ENCODE measurements around the gene ZNF326.
"Not testable (repeated sequence)": the region's sequence is repeated elsewhere in the genome, so short reads cannot be mapped to it uniquely, and the experiment has no call there.

The ZNF326 gene

DNA sequence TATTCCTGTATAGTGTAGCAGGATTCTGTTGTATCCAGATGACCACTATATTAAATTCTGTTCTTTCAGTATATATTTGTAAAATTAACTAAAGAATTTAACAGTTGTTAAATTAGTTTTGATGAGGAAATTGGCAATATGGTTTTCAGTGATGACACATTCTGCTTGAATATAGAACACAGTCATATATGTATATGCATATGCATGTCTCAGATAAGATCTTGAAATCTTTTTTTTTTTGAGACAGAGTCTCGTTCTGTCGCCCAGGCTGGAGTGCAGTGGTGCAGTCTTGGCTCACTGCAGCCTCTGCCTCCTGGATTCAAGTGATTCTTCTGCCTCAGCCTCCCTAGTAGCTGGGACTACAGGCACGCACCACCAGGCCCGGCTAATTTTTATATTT, 2.2 kb downstream of the ZNF326 start:
- DNase-seq = not testable (repeated sequence)

DNA sequence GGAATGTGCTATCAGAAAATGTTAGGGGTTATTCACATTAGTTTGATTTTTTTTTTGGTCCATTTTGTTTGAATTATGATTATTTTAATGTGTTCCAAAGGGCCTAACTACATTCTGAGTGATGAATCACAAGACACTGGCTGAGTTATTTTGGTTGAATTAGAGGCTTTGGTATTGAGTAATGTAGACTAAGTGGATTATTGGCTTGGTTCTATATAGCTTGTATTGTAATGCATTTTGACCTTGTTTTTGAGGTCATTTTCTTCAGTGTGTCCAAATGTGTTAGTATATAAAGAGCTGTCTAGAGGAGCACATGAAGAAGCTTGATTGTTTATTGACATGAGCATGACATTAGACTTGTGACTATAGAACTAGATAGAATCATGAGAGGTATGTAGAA, 3.4 kb downstream of the ZNF326 start:
- no peak for DNase-seq

DNA sequence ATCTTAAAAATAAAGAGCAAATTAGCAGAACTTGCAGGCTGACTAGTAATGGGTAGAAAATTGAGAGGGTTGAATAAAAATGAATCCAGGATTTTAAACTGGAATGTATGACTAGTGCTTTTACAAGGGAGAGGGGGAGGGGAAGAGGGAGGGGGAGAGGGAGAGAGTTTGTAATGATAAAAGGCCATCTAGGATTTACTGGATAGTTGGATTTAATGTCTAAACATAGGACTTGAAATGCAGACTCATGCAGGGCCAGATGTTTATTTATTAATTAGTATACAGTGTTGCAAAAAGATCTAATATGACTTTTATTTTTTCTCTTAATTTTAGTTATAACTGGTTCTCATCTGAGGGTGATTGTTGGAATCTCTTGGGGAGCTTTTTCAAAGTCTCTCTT, 4.3 kb downstream of the ZNF326 start:
- DNase-seq = no peak

GRCh38 chr1:89999628-90000027, 4.7 kb downstream of the ZNF326 start:
- no peak for DNase-seq

- peak; percentile 10 to 41 for DNase-seq
Observed at GRCh38 chr1:90000934-90001676, 6.2 kb downstream of the ZNF326 start.

GRCh38 chr1:90007979-90008404, 13.1 kb downstream of the ZNF326 start:
- DNase-seq = no peak

GRCh38 chr1:90012300-90012699, 17.4 kb downstream of the ZNF326 start:
- no peak for DNase-seq

DNA sequence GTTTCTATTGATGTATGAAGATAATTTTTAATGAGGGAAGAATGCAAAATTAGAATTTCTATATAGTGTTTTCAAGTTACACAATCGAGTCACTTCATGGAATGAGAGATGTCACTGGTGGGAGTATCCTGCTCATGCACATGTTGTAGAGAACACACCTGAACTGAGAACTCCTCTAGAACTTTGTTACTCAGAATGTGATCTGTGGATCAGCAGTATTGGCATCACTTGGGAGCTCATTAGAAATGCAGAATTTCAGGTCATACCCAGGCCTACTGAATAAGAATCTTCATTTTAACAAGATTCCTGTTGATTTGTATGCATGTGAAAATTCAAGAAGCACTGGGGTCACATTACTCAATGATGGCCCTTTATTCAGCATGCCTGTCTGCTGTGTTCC, 28.8 kb downstream of the ZNF326 start:
- no peak for DNase-seq

DNA sequence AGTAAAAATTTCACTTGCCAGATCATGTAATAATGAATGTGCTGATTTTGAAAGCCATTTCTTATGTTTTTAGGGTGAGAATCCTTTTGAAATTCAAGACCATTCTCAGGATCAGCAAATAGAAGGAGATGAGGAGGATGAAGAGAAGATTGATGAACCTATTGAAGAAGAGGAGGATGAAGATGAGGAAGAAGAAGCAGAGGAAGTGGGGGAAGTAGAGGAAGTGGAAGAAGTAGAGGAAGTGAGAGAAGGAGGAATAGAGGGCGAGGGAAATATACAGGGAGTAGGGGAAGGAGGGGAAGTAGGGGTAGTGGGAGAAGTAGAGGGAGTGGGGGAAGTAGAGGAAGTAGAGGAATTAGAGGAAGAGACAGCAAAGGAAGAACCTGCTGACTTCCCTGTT, 32.4 kb downstream of the ZNF326 start:
- DNase-seq = no peak

DNA sequence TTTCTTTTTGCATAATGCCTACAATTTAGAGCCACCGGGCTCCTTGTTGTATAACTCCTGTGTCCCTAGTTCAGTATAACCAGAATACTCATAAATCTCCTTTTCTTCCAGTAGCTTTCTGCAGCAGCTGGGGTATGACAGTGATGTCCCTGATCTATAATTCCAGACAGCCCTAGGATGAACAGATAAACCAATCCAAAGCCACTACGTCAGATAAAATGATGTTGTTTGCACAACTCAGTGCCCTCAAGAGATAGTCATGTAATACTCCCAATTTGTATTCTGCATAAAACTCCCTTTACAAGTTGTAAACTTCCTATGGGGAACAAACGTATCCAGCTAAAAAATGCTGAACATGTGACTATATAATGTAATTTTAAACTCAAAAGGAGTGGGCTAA, 44.7 kb downstream of the ZNF326 start:
- peak in 1 of 2 experiments; percentile 36 for DNase-seq

DNA sequence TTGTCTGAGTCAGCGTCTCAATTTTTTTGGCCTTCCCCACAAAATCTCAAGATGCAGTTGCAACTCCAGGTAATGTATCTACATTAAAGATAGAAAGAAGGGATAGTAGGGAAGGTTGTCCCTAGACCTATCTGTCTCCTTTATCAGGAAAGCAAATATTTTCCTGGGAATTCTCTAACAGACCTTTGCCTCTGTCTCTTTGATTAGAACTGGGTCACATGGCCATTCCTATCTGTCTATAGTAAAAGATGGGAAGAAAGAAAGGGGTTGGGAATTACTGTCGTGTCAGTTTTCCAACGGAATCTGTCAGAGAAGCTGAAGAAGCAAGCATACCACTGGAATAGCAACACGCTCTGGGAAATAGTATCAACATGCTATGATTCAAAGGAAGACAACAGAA, 48.7 kb downstream of the ZNF326 start:
- no peak for DNase-seq

- no peak for DNase-seq
Observed at GRCh38 chr1:90044346-90044745, 49.4 kb downstream of the ZNF326 start.

DNA sequence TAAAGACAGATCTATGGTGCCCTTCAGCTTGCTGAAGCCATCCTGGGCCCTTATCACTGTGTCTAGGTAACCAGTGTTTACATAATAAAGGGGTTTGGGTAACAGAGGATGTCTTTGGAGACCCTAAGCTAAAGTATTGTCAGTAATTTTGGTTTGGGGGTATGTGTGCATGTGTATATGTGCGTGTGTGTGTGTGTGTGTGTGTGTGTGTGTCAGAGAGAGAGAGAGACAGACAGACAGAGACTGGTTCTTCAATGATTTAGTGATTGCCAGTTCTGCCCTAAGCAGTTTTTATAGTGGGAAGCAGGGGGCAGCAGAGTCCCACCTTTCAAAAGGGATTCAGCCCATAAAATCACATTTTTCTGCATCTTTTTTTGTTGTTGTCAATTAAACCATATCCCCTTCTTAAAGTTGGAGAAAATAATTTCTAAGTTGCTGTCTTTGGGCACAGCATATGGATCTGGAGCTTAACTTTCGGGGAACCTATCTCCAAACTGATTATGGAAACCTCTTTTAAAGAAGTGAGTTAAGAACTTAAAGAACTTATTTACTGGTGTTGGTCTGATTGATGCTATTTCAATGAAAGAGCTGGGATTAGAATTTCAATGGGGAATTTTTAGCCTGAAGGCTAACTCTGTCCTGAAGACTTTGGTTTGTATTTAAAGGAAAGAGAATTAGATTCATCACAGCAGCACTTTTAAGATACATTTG, 51.1 kb downstream of the ZNF326 start:
- DNase-seq = peak in 1 of 2 experiments; percentile 9

DNA sequence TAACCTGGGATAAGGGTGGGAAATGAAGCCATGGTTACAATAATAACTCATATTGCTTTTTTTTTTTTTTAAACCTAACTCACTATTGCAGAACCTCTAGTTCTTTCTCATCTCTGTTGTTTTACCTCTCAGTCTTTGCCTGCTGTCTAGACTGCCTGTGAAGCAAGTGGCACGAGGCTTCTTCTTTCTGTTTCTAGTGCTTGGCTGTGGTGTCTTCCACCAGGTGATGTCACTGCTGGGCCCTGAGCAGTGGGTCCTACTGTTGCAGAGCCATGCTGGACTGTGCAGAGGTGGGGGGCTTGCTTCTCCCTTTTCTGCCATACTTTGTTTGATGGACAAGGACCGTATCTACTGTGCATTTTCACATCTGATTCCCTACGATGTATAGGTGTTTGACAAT, 51.7 kb downstream of the ZNF326 start:
- no peak for DNase-seq

GRCh38 chr1:90048043-90048442, 53.1 kb downstream of the ZNF326 start:
- no peak for DNase-seq

DNA sequence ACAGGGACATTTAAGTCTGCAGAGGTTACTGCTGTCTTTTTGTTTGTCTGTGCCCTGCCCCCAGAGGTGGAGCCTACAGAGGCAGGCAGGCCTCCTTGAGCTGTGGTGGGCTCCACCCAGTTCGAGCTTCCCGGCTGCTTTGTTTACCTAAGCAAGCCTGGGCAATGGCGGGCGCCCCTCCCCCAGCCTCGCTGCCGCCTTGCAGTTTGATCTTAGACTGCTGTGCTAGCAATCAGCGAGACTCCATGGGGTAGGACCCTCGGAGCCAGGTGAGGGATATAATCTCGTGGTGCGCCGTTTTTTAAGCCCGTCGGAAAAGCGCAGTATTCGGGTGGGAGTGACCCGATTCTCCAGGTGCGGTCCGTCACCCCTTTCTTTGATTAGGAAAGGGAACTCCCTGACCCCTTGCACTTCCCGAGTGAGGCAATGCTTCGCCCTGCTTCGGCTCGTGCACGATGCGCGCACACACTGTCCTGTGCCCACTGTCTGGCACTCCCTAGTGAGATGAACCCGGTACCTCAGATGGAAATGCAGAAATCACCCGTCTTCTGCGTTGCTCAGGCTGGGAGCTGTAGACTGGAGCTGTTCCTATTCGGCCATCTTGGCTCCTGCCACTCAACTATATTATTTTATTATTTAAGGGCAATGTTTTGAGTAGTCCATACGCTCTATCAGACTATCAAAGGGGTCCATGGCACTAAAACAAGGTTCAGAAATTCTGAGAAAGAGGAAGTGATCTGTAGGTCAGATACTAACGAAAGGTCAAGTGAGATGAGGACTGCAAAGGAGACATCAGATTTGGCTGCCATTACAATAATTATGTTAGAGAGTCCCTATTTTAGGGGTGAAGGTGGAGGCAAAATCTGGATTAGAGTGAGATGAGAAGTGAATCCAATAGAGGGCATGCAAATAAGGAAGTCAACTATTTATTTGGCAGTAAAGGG, 68.1 kb downstream of the ZNF326 start:
- not testable (repeated sequence) for DNase-seq

GRCh38 chr1:90064109-90064508, 69.2 kb downstream of the ZNF326 start:
- not testable (repeated sequence) for DNase-seq

GRCh38 chr1:90067194-90067931, 72.5 kb downstream of the ZNF326 start:
- no peak for DNase-seq

- no peak for DNase-seq
Observed at GRCh38 chr1:90068611-90069280, 73.8 kb downstream of the ZNF326 start.

DNA sequence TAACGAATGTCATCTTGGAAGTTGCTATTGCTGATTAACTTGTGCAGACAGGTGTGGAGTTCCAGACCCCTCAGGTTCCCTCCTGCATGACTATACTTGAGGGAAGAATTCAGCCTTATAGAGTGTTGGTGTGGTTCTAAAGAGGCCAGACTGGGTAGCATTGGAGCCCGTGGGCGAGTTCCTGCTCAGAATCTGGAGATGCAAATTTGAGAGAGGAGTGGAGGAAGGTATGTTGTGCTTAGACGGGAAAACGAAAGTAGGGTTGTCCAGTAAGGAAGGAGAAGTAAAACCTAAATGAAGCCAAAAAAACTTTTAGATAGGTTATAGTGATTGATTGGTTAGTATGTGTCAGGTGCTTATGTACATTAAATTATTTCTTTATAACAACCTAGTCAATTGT, 79.2 kb downstream of the ZNF326 start:
- DNase-seq = no peak

GRCh38 chr1:90074566-90074965, 79.7 kb downstream of the ZNF326 start:
- DNase-seq = no peak

- DNase-seq = no peak
Observed at GRCh38 chr1:90074970-90075391, 80.1 kb downstream of the ZNF326 start.
